DOHH2 (cell line): ENCODE measurements around the gene KAZALD1.

ENCODE experiments used
- H3F3A ChIP-seq: fragments of 200-600 bp; sonication (generic), shearing (Covaris generic); 2 replicates; pipeline ENCODE4 v1.6.0; 2016; ENCODE audit warnings: antibody characterized with exemption, mild to moderate bottlenecking; ENCODE audit not compliant: control insufficient read depth, insufficient read depth
- H3K27ac ChIP-seq: fragments of 200-600 bp; sonication (generic); 2 replicates; pipeline ENCODE4 v1.5.1; 2014; ENCODE audit warnings: low read depth, mild to moderate bottlenecking, low read length, moderate library complexity
- H3K27me3 ChIP-seq: fragments of 200-600 bp; sonication (generic); 2 replicates; pipeline ENCODE4 v1.6.1; 2014; ENCODE audit warnings: mild to moderate bottlenecking, low read length, mixed read lengths; ENCODE audit not compliant: control insufficient read depth
- H3K36me3 ChIP-seq: fragments of 200-600 bp; sonication (generic); 2 replicates; pipeline ENCODE4 v1.6.1; 2014; ENCODE audit warnings: mild to moderate bottlenecking, low read length, moderate library complexity, mixed read lengths; ENCODE audit not compliant: control insufficient read depth
- H3K4me1 ChIP-seq: fragments of 200-600 bp; sonication (generic); 2 replicates; pipeline ENCODE4 v1.6.1; 2014; ENCODE audit warnings: mild to moderate bottlenecking, low read length, mixed read lengths; ENCODE audit not compliant: control insufficient read depth
- H3K4me2 ChIP-seq: fragments of 200-600 bp; sonication (generic); 2 replicates; pipeline ENCODE4 v1.6.0; 2014; ENCODE audit warnings: mild to moderate bottlenecking, low read length, moderate library complexity
- H3K4me3 ChIP-seq: fragments of 200-600 bp; sonication (generic); 2 replicates; pipeline ENCODE4 v1.5.1; 2014; ENCODE audit warnings: mild to moderate bottlenecking, low read length, mixed read lengths
- H3K79me2 ChIP-seq: fragments of 200-600 bp; sonication (generic); 2 replicates; pipeline ENCODE4 v1.6.1; 2014; ENCODE audit warnings: mild to moderate bottlenecking, low read length, mixed read lengths; ENCODE audit not compliant: control insufficient read depth
- H3K9me2 ChIP-seq: fragments of 200-600 bp; sonication (generic); replicated peaks from 2 replicates; pipeline ENCODE4 v1.6.1; 2014; ENCODE audit warnings: mild to moderate bottlenecking, low read length, mixed read lengths; ENCODE audit not compliant: control insufficient read depth
- H3K9me3 ChIP-seq: fragments of 200-600 bp; sonication (generic); 2 replicates; pipeline ENCODE4 v1.6.1; 2014; ENCODE audit warnings: antibody characterized with exemption, low read length, mixed read lengths; ENCODE audit not compliant: control insufficient read depth, insufficient read depth
- H4K20me1 ChIP-seq: fragments of 200-600 bp; sonication (generic); 2 replicates; pipeline ENCODE4 v1.6.0; 2014; ENCODE audit warnings: low read depth, mild to moderate bottlenecking, antibody characterized with exemption, low read length, moderate library complexity; ENCODE audit not compliant: control insufficient read depth, insufficient read depth
- CTCF ChIP-seq: fragments of 200-600 bp; sonication (generic); IDR thresholded peaks from one replicate; pipeline ENCODE4 v1.5.1; 2014; ENCODE audit warnings: antibody characterized with exemption, mild to moderate bottlenecking, low read depth, low read length; ENCODE audit not compliant: poor library complexity, severe bottlenecking
- EZH2phosphoT487 ChIP-seq: fragments of 200-600 bp; sonication (generic); IDR thresholded peaks from 2 replicates; pipeline ENCODE4 v1.6.1; 2017; ENCODE audit warnings: borderline replicate concordance, mild to moderate bottlenecking, antibody characterized with exemption, low read length, moderate library complexity, mixed read lengths

The KAZALD1 gene

DNA sequence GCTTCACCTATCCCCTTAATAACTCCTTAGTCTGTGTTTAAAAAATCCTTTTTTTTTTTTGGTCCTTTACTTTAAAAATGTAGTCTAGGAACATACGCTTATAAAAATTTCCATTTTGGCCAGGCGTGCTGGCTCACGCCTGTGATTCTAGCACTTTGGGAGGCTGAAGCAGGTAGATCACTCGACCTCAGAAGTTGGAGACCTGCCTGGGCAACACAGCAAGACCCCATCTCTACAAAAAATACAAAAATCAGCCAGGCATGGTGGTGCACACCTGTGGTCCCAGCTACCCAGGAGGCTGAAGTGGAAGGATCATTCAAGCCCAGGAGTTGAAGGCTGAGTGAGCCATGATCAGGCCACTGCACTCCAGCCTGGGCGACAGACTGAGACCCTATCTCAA, 14.8 kb downstream of the KAZALD1 start:
- Histone ChIP-seq H3F3A (peaks cover 2% of the 10 kb centered on the region), H3K79me2 (no peaks in the 10 kb centered on the region), H3K4me2 (no peak overlapping the region), H3K36me3 (no peaks in the 10 kb centered on the region), H3K27ac (no peak overlapping the region), H4K20me1 (no peaks in the 10 kb centered on the region), H3K27me3 (peaks cover 20% of the 10 kb centered on the region), H3K4me1 (peaks cover 26% of the 10 kb centered on the region), H3K9me3 (no peaks in the 10 kb centered on the region), H3K9me2 (no peaks in the 10 kb centered on the region), H3K4me3 (no peak overlapping the region)
- TF ChIP-seq CTCF: no peak
- TF ChIP-seq EZH2phosphoT487: no peak

- TF ChIP-seq EZH2phosphoT487: no peak
- TF ChIP-seq CTCF: no peak
- Histone ChIP-seq H3K27me3 (peaks cover 37% of the 10 kb centered on the region), H3K79me2 (no peaks in the 10 kb centered on the region)
Observed at GRCh38 chr10:101079874-101080273, 18.1 kb downstream of the KAZALD1 start.

DNA sequence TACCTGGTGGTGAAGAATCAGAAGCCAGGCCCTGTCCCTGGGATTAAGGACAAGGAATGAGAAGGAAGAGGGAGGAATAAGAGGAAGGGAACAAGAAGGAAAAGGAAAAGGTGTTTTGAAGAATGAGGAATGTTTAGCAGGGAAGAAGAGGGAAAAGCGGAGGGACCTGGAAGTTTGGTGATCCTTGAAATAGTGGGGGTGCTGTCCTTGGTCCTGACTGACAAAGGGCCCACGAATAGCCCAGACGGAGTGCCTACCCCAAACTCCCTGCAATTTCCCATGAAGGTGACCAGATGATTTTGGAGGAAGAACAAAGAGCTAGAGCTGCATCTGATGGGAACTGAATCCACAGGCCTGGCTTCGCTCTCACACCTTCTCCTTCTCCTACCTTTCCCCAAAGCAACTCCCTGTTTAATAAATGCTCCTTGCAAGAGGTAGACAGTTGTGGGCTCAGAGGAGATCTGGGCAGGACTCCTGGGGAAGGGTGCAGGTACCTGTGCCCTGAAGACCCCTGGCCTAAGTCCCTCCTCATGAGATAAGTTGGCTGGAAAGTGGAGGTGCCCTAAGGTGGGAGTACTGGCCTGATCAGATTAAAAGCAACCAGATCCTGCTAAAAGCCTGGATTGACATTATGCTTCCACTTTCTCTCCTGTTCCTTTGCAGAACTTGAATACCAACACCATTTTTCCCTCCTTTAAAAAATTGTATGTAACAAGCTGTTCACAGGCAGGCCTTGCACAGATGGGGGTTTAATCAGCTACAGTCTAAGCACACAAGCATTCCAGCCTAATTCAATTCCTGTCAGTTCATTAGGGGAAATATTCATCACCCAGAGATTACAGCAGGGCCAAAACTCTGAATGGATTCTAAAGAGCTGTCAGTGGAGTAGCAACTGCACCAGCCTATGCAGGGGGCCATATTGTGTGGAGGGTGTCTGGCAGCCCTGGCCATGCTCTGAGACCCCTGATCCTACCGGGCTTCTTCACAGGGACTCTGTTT, 19.4 kb downstream of the KAZALD1 start:
- Histone ChIP-seq H3K79me2 (no peaks in the 10 kb centered on the region), H3K36me3 (no peaks in the 10 kb centered on the region), H3K4me2 (no peak overlapping the region), H3K9me2 (no peaks in the 10 kb centered on the region), H3K9me3 (no peaks in the 10 kb centered on the region), H3K27me3 (peaks cover 50% of the 10 kb centered on the region), H3K4me1 (no peaks in the 10 kb centered on the region), H3K4me3 (no peak overlapping the region), H3K27ac (no peak overlapping the region), H3F3A (no peaks in the 10 kb centered on the region), H4K20me1 (no peaks in the 10 kb centered on the region)
- TF ChIP-seq EZH2phosphoT487 (no peak), CTCF (no peak)

More at GRCh38 chr10:101079874-101080273, 18.1 kb downstream of the KAZALD1 start:
- Histone ChIP-seq H3K9me2 (no peaks in the 10 kb centered on the region), H3K27ac (no peak overlapping the region), H3K4me1 (peaks cover 10% of the 10 kb centered on the region), H3K4me3 (no peak overlapping the region), H3K4me2 (no peak overlapping the region), H3F3A (no peaks in the 10 kb centered on the region), H4K20me1 (no peaks in the 10 kb centered on the region), H3K9me3 (no peaks in the 10 kb centered on the region), H3K36me3 (no peaks in the 10 kb centered on the region)
